Stimulated activated CD8-positive, alpha-beta memory T cell treated with anti-CD3 and anti-CD28 coated beads, Interleukin-7, amount 100 ng/mL, for 24 hours (primary cell): Measurements from ENCODE around the gene FOXN1.
"Not testable (repeated sequence)": the region's sequence is repeated elsewhere in the genome, so short reads cannot be mapped to it uniquely, and the experiment has no call there.

Source experiments
- DNase-seq: peaks from one replicate; pipeline ENCODE4 v3.0.0-alpha.2; 2020; ENCODE audit warnings: low read depth

The FOXN1 gene, protein sequence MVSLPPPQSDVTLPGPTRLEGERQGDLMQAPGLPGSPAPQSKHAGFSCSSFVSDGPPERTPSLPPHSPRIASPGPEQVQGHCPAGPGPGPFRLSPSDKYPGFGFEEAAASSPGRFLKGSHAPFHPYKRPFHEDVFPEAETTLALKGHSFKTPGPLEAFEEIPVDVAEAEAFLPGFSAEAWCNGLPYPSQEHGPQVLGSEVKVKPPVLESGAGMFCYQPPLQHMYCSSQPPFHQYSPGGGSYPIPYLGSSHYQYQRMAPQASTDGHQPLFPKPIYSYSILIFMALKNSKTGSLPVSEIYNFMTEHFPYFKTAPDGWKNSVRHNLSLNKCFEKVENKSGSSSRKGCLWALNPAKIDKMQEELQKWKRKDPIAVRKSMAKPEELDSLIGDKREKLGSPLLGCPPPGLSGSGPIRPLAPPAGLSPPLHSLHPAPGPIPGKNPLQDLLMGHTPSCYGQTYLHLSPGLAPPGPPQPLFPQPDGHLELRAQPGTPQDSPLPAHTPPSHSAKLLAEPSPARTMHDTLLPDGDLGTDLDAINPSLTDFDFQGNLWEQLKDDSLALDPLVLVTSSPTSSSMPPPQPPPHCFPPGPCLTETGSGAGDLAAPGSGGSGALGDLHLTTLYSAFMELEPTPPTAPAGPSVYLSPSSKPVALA

DNA sequence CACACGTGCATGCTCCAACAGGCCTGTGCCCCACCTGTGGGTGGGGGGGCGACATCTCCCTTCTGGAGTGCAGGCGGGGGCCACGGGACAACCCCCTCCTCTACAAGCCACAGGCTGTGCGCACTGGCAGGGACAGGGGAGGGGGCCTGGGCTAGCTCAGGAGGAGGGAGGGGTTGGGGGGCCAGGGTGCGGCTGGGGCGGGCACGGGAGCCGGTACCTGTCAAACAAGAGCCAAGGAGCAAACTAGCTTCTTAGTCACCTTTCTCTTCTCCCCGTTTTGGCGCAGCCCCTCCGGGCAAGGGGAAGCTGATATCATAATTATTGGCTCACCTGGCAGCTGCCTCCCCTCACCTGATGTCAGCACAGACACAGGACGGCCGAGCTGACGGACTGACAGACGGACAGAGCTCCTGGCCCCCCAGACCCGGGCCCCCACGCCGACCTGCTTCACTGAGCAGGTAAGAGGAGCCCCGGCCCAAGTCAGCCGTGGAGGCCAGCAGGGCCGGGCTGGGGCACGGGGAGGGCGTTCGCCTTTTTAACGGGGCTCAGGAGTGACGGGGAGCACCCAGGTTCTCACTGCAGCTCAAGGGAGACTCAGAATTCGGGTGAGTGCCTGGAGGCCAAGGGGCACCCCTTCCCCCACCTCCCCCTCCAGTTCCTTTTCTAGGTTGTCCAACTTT lies at the start of gene FOXN1:
Gene FOXN1 (plus strand): TSS at position 363 of the 680 bp plus-strand sequence. CDS start 17,622 bp downstream, outside the sequence.
- DNase-seq: no peak

DNA sequence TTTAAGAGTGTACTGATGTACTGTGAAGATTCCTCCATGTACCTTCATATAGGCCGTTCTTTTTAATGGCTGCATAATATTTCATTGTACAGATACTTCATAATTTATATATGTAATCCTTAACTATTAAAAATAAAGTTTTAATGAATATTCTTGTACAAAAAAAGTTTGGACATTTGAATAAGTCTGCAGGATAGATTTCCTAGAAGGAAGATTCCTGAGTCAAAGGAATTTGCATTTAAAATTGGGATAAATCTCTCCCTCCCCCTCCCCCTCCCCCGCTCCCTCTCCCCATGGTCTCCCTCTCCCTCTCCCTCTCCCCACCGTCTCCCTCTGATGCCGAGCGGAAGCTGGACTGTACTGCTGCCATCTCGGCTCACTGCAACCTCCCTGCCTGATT lies 48.3 kb upstream of the FOXN1 start:
- no peak for DNase-seq

DNA sequence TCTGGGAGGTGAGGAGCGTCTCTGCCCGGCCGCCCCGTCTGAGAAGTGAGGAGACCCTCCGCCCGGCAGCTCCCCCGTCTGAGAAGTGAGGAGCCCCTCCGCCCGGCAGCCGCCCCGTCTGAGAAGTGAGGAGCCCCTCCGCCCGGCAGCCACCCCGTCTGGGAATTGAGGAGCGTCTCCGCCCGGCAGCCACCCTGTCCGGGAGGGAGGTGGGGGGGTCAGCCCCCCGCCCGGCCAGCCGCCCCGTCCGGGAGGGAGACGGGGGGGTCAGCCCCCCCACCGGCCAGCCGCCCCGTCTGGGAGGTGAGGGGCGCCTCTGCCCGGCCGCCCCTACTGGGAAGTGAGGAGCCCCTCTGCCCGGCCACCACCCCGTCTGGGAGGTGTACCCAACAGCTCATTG lies 47.3 kb upstream of the FOXN1 start:
- not testable (repeated sequence) for DNase-seq

DNA sequence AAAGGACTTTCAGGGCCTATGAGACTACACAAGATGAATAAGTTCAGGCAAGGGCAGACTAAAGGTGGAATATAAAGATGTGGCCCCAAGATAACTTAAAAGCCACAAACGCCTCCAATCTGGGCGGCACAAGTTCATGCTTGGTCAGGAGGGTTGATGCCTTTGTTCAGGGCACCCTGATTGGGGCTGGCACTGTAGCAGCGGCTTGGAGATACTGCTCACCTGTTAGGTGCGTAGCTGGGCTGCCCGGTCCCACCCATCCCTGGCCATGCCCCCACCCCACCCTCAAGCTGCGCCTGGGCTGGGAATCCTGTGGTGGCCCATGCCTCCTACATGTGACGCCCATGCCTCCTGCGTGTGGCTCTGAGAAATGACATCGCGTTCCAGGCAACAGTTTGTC lies 45.2 kb upstream of the FOXN1 start:
- no peak for DNase-seq

DNA sequence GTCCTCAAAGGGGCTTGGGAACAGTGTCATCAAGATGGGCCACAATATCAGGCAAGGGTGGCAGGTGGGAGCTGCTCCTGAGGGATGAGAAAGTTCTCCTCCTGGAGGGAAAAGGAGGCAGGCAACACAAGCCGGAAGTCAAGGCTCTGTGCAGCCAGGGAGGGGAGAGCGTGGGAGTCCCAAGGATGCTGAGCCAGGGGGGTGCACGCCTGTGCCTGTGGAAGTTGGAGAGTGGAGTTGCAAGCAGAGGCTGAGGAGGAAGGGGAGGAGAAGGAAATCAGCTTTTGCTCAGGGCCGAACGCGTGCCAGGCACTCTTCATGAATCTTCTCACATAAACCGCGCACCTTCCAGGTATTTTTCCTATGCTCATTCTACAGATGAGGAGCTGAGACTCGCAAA lies 40.1 kb upstream of the FOXN1 start:
- no peak for DNase-seq

DNA sequence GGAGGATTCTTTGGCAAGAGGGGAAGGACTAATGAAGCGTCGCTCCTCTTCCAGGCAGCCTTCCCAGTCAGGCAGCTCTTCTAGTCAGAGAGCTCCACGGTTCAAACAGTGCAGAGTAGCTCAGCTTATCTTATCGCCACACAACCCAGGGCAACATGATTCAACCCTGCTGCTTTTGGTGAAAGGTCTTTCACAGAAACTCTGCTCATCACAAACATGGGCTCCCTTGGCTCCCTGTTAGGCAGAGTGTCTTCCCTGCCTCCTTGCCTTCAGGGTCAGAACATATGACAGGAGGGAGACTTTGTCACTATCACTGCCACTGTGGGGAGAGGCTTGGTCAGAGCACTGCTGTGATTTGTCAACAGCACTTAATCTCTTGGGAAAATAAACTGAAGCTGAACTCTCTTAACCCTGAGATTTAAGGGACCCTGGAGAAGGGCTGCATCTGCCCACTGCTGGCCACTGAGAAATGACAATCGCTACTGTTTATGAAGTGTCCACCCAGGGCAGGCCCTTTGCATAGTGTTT lies 39.6 kb upstream of the FOXN1 start:
- DNase-seq: no peak

DNA sequence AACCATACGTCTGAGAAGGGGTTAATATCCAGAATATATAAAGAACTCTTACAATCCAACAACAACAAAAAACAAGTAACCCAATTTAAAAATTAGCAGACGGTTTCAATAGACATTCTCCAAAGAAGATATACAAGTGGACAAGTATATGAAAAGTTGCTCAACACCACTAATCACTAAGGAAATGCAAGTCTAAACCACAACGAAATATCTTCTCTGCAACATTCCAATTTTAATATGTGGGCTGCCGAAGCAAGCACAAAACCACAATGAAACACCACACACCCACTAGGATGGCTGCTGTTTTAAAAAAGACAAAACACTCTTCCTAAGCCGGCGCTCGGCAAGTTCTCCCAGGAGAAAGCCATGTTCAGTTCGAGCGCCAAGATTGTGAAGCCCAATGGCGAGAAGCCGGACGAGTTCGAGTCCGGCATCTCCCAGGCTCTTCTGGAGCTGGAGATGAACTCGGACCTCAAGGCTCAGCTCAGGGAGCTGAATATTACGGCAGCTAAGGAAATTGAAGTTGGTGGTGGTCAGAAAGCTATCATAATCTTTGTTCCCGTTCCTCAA lies 38.6 kb upstream of the FOXN1 start:
- DNase-seq: no peak

DNA sequence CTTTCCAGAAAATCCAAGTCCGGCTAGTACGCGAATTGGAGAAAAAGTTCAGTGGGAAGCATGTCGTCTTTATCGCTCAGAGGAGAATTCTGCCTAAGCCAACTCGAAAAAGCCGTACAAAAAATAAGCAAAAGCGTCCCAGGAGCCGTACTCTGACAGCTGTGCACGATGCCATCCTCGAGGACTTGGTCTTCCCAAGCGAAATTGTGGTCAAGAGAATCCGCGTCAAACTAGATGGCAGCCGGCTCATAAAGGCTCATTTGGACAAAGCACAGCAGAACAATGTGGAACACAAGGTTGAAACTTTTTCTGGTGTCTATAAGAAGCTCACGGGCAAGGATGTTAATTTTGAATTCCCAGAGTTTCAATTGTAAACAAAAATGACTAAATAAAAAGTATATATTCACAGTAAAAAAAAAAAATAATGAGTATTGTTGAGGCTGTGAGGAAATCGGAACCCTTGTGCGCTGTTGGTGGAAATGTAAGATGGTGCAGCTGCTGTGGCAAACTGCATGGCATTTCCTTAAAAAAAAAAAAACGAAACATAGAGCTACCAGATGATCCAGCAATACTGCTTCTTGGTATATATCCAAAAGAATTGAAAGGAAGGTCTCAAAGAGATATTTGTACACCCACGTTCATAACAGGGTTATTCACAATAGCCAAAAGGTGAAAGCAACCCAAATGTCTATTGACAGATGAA lies 38.0 kb upstream of the FOXN1 start:
- not testable (repeated sequence) for DNase-seq

DNA sequence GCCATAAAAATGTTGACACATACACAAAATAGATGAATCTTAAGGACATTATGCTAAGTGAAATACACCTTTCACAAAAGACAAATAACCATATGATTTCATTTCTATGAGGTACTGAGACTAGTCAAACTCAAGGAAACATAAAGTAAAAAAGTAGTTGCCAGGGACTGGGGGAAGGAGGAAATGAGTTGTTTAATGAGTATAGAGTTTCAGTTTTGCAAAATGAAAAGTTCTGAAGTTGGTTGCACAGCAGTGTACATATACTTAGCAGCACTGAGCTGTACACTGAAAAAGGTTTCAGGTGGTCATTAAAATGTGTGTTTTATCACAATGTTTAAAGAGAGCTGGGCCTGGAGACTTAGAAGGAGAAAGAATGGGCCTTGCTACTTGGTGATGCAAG lies 37.4 kb upstream of the FOXN1 start:
- no peak for DNase-seq

DNA sequence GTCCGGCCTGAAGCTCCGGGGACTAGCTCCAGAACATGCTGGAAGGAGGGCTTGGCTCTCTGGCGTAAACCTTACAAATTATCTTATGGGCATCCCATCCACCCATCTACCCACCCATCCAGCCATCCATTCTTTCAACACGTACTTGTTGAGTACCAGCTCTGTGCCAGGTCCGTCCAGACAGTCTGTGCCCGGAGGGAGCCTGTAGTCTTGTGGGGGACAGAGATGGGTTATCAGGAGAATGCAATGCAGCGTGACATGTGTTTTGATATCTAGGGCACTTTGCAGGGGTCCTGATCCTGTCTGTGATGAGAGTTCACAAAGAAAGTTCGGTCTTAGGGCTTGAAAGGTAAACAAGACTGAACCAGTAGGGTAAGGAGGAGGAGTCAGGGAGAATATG lies 36.8 kb upstream of the FOXN1 start:
- no peak for DNase-seq

DNA sequence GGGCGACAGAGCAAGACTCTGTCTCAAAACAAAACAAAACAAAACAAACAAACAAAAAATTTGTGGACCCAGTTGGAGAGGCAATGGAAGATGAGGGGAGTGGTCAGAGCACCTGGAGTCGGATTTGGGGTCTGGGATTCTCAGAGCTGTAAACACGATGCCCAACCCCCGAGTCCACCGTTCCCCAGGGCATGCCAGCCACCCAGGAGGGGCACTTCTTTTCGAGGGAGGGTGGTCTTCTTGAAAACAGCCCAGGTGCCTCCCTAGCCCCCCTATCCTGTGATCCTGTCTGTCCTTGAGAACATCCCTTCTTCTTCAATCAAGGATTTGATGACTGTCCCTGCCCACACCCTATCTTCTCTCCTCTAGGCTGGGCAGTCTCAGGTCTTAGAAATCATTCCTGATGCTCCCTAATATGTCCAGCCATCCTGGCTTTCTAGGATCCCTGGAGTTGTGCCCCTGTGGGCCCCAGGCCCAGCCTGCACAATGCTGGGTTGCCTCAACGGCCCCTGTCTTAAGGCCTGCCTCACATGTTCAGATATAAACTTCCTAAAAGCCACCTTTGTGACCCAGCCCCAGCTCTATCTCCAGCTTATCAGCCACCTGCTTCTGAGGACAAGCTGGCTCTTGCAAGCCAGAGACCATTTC lies 35.8 kb upstream of the FOXN1 start:
- no peak for DNase-seq

DNA sequence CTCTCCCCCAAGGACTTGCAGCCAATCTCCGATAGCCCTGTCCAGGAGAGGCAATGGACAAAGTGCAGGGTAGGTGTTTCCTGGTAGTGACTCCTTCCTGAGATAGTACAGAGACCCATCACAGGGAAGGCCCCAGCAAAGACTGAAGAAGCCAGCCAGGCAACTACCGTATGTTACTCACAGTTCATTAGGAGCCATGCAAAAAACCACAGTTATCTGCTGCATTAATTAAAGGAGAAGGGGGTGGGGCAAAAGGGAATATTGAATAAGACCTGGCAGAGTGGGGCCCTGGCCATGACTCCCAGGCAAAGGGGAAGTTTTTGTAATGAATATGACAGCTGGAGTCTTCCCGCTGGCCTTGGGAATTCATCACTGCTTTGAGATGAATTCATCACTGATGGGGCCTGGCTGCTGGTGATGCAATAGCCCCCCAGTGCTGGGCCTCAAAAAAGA lies 35.2 kb upstream of the FOXN1 start:
- no peak for DNase-seq

DNA sequence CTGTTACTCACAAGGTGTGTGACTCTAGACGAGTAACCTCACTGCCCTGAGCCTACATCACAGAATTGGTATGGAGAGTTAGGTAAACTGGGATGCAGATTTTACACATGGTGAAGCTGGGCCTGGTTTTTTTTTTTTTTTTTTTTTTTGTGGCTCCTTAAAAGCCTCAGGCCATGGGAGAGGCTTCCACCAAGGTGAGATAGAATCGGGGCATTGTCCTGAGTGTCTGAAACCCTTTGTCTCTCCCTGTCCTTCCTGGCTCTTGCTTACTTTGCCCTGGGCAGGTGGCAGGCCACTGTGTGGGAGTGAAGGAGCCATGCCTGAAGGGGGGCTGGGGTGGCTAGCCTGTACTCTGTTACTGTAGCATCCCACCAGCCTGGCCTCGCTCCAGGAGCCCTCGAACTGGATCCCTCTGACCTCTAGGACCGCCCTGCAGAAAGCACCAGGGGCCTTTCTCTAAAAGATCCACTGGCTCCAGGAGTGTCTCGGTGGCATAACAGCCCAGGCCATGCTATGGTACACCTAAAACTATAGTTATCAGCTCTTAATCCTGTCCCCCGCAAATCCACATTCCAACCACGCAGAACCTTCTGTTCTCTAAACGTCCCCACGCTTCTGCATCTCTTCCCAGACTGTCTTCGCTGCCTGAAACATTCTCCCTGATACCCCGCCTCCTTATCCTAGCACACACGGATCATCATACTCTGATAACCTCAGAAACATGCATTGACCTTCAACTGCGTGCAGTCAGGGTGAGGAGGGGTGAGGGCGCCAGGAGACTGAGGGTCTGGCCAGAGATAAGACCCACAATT lies 34.4 kb upstream of the FOXN1 start:
- no peak for DNase-seq

DNA sequence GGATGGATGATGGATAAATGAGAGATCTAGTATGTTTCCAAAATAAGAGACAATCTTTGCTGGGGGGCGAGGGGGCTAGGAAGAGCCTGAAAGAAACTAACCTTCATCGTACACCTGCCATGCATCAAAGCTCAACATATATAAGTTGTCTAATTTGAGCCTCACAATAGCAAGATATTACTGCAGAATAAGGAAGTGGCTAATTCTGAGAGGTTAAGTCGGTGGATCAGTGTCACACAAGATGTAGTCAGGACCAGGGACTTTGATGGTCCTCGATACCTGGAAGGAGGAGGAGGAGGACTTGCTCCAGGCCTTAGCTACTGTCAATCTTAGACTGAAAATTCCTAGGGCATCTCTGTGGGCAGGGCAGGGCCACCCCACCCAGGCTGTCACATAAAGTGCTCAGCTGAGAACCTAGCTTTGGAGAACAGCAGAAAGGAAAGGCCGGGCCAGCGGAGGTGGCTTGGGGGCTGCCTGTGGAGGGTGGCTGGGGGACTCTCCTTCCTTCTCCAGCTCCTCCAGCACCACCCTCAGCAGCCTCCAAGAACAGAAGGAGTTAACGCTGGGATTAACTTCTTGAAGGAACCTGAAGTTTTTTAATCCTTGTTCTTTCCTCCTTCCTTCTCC lies 33.2 kb upstream of the FOXN1 start:
- DNase-seq: no peak

DNA sequence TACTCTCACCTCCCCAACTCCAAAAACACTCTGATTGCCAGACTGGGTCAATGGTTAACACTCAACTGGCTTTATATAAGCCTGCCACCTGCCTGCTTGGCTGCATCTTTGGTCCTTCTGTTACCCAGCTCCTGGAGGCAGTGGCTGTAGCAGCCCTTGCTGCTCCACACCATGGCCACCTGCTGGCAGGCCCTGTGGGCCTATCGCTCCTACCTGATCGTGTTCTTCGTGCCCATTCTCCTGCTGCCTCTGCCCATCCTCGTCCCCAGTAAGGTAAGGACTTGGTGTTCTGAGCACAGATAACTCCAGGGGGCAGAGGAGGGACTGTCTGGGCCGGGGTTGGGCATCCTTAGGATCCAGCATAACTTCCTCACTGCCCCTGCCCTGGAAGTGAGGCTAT lies 32.6 kb upstream of the FOXN1 start, which contains the start of gene SLC13A2:
Gene SLC13A2 (plus strand): TSS at position 103 of the 400 bp plus-strand sequence. CDS start 69 bp downstream, at position 172.
- no peak for DNase-seq

DNA sequence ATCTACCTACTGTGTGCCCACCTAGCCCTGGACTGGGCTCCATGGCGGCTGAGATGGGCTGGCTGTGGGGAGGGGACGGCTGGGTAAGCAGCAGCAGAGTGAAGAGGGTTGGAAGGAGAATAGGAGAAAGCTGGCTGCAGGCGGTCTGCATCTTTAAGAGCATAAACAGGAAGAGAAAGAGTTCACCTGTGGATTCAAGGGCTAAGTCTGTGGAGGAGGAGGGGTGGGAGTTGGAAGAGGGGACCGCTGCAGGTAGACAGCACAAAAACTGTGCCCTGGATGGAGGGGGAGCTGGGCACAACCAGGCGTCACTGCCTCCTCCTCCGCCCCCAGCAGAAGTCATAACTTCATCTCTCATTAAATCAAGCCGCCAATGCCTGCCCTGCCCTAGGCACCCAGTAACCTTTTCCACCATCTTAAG lies 32.0 kb upstream of the FOXN1 start:
- DNase-seq: no peak

DNA sequence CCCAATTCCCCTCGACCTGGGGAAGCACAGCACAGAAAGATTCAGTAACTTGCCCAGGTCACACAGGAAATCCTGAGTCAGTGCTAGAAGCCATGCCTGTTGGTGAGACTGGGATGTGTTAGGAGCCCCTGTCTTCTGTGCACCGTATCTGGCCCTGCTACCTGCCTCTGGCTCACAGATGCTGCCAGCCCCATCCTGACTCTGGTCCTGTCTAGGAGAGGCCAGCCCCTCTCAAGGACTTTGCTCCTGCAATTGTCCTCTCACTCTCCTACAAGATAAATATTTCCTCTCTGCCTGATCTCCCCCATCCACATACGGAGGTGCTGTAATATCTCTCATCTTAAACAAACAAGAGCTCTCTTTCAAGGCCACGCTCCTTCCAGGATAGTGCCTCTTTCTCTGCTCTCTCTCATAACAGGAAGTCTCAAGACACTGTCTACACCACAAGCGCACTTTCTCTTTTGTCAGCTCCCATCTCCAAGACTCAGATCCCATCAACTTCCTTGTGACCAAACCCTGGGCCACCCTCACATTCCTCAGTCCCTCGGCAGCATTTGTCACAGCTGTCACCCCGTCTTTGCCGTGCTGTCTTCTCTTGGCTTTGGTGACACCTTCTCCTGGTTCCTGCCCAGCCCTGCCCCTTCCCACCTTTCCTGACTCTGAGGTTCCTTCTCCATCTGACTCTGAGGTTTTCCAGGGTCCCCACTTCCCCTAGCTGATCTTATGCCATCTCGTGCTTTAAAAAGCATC lies 30.8 kb upstream of the FOXN1 start:
- DNase-seq: no peak

DNA sequence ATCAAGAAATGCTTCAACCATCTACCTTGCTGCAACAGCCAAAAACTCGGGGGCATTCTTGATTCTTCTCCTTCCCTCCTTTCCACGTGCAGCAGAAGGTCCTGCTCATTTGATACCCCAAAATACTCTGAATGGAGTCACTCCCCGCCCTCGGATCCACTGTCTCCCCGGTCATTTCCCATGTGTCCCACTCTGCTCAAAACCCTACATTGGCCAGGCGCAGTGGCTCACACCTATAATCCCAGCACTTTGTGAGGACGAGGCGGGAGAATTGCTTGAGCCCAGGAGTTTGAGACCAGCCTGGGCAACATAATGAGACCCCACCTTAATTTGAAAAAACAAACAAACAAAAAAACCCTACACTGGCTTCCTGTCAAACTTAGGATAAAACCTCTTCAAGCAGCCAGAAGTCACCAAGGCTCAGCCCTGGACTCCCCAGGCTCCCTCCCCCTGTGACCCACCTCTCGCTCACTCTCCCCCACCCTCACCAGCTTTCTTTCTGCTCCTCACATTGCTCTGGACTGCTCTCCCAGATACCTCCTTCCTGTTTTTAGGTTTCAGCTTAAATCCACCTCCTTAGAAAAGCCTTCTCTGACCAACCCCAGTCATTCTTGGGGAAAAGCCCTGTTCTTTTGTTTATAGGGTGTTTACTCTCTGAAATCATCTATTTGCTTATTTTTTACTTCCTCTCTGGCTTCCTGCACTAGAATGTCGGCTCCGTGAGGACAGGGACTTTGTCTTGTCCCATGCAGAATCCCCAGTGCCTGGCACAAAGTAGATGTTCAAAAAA lies 29.9 kb upstream of the FOXN1 start:
- DNase-seq: no peak
